Immature natural killer cell (primary cell): ENCODE results near the gene ATR. TPM values are rescaled to one million over a fixed set of nuclear protein-coding genes. Genes with fewer than 3 reads are reported as not detected.

Experiments
- DNase-seq, 3 donors: peaks; one replicate each; pipeline ENCODE4 v3.0.0; 2022; ENCODE audit warnings: mixed read lengths in 1 of 3
- H3K27ac Mint-ChIP-seq, 6 donors: one replicate each; pipeline ENCODE4 v1.8.0; 2020; ENCODE audit warnings: mixed read lengths in 6 of 6, mild to moderate bottlenecking in 5 of 6, inconsistent platforms in 4 of 6, moderate library complexity in 3 of 6
- H3K27me3 Mint-ChIP-seq, 3 donors: one replicate each; pipeline ENCODE4 v1.8.0; 2020 to 2021; ENCODE audit warnings: low read depth in 3 of 3, mild to moderate bottlenecking in 3 of 3, mixed read lengths in 3 of 3, moderate library complexity in 3 of 3, inconsistent platforms in 1 of 3
- H3K36me3 Mint-ChIP-seq, 3 donors: one replicate each; pipeline ENCODE4 v1.8.0; 2020; ENCODE audit warnings: mixed read lengths in 3 of 3, inconsistent platforms in 2 of 3, mild to moderate bottlenecking in 2 of 3
- H3K4me1 Mint-ChIP-seq, 2 donors: one replicate each; pipeline ENCODE4 v1.8.0; 2020; ENCODE audit warnings: inconsistent platforms in 2 of 2, mild to moderate bottlenecking in 2 of 2, mixed read lengths in 2 of 2, moderate library complexity in 1 of 2
- H3K4me3 Mint-ChIP-seq, 5 donors: one replicate each; pipeline ENCODE4 v1.8.0; 2020; ENCODE audit warnings: mild to moderate bottlenecking in 5 of 5, mixed read lengths in 5 of 5, inconsistent platforms in 3 of 5, moderate library complexity in 3 of 5
- H3K9me3 Mint-ChIP-seq, 6 donors: one replicate each; pipeline ENCODE4 v1.8.0; 2020; ENCODE audit warnings: mild to moderate bottlenecking in 6 of 6, mixed read lengths in 6 of 6, inconsistent platforms in 4 of 6, moderate library complexity in 3 of 6
- polyA plus RNA-seq, 3 donors: library from polyadenylated mRNA; unstranded; fragments of 300-500 nt; fragmentation: Illumina TruSeq; gene quantifications; one replicate each; pipeline ENCODE4 v1.2.3, GENCODE V29; 2021

The ATR gene
- polyA plus RNA-seq, 3 donors from 2014 or later = 9.8 to 14.4 (median 10.1) TPM

GRCh38 chr3:142536519-142536918, 42.0 kb downstream of the ATR start:
- DNase-seq = no peak
- no peaks in the 10 kb centered on the region for H3K27me3 Mint-ChIP-seq
- H3K4me1 Mint-ChIP-seq = no peaks in the 10 kb centered on the region
- no peak overlapping the region for H3K4me3 Mint-ChIP-seq
- H3K36me3 Mint-ChIP-seq = peaks cover 35 to 54% (median 39%) of the 10 kb centered on the region in 3 donors
- peaks cover 0 to 2% (median 0%) of the 10 kb centered on the region in 6 donors for H3K9me3 Mint-ChIP-seq
- H3K27ac Mint-ChIP-seq = no peak overlapping the region

- Mint-ChIP-seq H3K27me3 (peaks cover 0 to 1% (median 0%) of the 10 kb centered on the region in 3 donors), H3K4me3 (no peak overlapping the region), H3K36me3 (peaks cover 40 to 52% (median 40%) of the 10 kb centered on the region in 3 donors), H3K27ac (no peak overlapping the region), H3K9me3 (peaks cover 0 to 2% (median 0%) of the 10 kb centered on the region in 6 donors), H3K4me1 (peaks cover 0 to 10% of the 10 kb centered on the region in 2 donors)
- no peak for DNase-seq
Observed at GRCh38 chr3:142534543-142534942, 44.0 kb downstream of the ATR start.

GRCh38 chr3:142530296-142530695, 48.2 kb downstream of the ATR start:
- H3K4me3 Mint-ChIP-seq = no peak overlapping the region
- peak overlapping the region in 1 of 6 donors; percentile 45 for H3K27ac Mint-ChIP-seq
- DNase-seq = no peak
- H3K9me3 Mint-ChIP-seq = peaks cover 0 to 2% (median 0%) of the 10 kb centered on the region in 6 donors
- peaks cover 31 to 43% (median 36%) of the 10 kb centered on the region in 3 donors for H3K36me3 Mint-ChIP-seq
- peaks cover 0 to 1% (median 0%) of the 10 kb centered on the region in 3 donors for H3K27me3 Mint-ChIP-seq
- peaks cover 0 to 10% of the 10 kb centered on the region in 2 donors for H3K4me1 Mint-ChIP-seq

- H3K4me3 Mint-ChIP-seq = no peak overlapping the region
- DNase-seq = no peak
- no peaks in the 10 kb centered on the region for H3K4me1 Mint-ChIP-seq
- peaks cover 14 to 31% (median 18%) of the 10 kb centered on the region in 3 donors for H3K36me3 Mint-ChIP-seq
- H3K27ac Mint-ChIP-seq = peak overlapping the region in 2 of 6 donors; percentile 29 to 46
- no peaks in the 10 kb centered on the region for H3K27me3 Mint-ChIP-seq
- H3K9me3 Mint-ChIP-seq = no peaks in the 10 kb centered on the region
Observed at GRCh38 chr3:142523921-142524566, 54.5 kb downstream of the ATR start.

GRCh38 chr3:142509079-142509478, 69.5 kb downstream of the ATR start:
- H3K27ac Mint-ChIP-seq = peak overlapping the region; percentile 86 to 97 (median 93)
- DNase-seq = no peak
- peaks cover 0 to 6% (median 5%) of the 10 kb centered on the region in 3 donors for H3K27me3 Mint-ChIP-seq
- H3K4me1 Mint-ChIP-seq = peaks cover 7 to 9% of the 10 kb centered on the region in 2 donors
- peak overlapping the region; percentile 88 to 95 (median 89) for H3K4me3 Mint-ChIP-seq
- peaks cover 10 to 21% (median 16%) of the 10 kb centered on the region in 3 donors for H3K36me3 Mint-ChIP-seq
- no peaks in the 10 kb centered on the region for H3K9me3 Mint-ChIP-seq

GRCh38 chr3:142507241-142507640, 71.3 kb downstream of the ATR start:
- Mint-ChIP-seq H3K27me3 (peaks cover 0 to 6% (median 5%) of the 10 kb centered on the region in 3 donors), H3K4me1 (peaks cover 7 to 9% of the 10 kb centered on the region in 2 donors)

GRCh38 chr3:142502187-142502985, 76.1 kb downstream of the ATR start:
- Mint-ChIP-seq H3K27me3 (no peaks in the 10 kb centered on the region), H3K4me1 (peaks cover 0 to 1% of the 10 kb centered on the region in 2 donors), H3K36me3 (peaks cover 28 to 50% (median 41%) of the 10 kb centered on the region in 3 donors), H3K27ac (no peak overlapping the region), H3K4me3 (no peak overlapping the region), H3K9me3 (no peaks in the 10 kb centered on the region)
- no peak for DNase-seq

More at GRCh38 chr3:142507241-142507640, 71.3 kb downstream of the ATR start:
- DNase-seq = no peak
- Mint-ChIP-seq H3K4me3 (peak overlapping the region in 1 of 5 donors; percentile 1), H3K36me3 (peaks cover 15 to 30% (median 16%) of the 10 kb centered on the region in 3 donors), H3K9me3 (no peaks in the 10 kb centered on the region), H3K27ac (peak overlapping the region; percentile 15 to 73 (median 47))

- no peaks in the 10 kb centered on the region for H3K27me3 Mint-ChIP-seq
- no peaks in the 10 kb centered on the region for H3K4me1 Mint-ChIP-seq
- H3K27ac Mint-ChIP-seq = no peak overlapping the region
- no peak overlapping the region for H3K4me3 Mint-ChIP-seq
- no peak for DNase-seq
- no peaks in the 10 kb centered on the region for H3K9me3 Mint-ChIP-seq
- peaks cover 28 to 55% (median 39%) of the 10 kb centered on the region in 3 donors for H3K36me3 Mint-ChIP-seq
Observed at GRCh38 chr3:142501004-142501926, 77.3 kb downstream of the ATR start.

GRCh38 chr3:142500211-142500610, 78.3 kb downstream of the ATR start:
- Mint-ChIP-seq H3K4me3 (no peak overlapping the region), H3K27ac (no peak overlapping the region), H3K36me3 (peaks cover 21 to 57% (median 45%) of the 10 kb centered on the region in 3 donors), H3K4me1 (no peaks in the 10 kb centered on the region), H3K27me3 (no peaks in the 10 kb centered on the region), H3K9me3 (no peaks in the 10 kb centered on the region)
- DNase-seq = no peak

- Mint-ChIP-seq H3K27me3 (peaks cover 0 to 2% (median 0%) of the 10 kb centered on the region in 3 donors), H3K4me3 (no peak overlapping the region), H3K36me3 (peaks cover 28 to 67% (median 54%) of the 10 kb centered on the region in 3 donors), H3K4me1 (no peaks in the 10 kb centered on the region), H3K9me3 (no peaks in the 10 kb centered on the region), H3K27ac (no peak overlapping the region)
- no peak for DNase-seq
Observed at GRCh38 chr3:142498397-142499180, 79.9 kb downstream of the ATR start.

- no peak overlapping the region for H3K27ac Mint-ChIP-seq
- no peaks in the 10 kb centered on the region for H3K9me3 Mint-ChIP-seq
- no peak overlapping the region for H3K4me3 Mint-ChIP-seq
- no peaks in the 10 kb centered on the region for H3K4me1 Mint-ChIP-seq
- DNase-seq = no peak
- H3K27me3 Mint-ChIP-seq = peaks cover 0 to 2% (median 0%) of the 10 kb centered on the region in 3 donors
- H3K36me3 Mint-ChIP-seq = peaks cover 31 to 68% (median 54%) of the 10 kb centered on the region in 3 donors
Observed at GRCh38 chr3:142497729-142498128, 80.8 kb downstream of the ATR start.

GRCh38 chr3:142495103-142495502, 83.4 kb downstream of the ATR start:
- H3K9me3 Mint-ChIP-seq = no peaks in the 10 kb centered on the region
- peaks cover 32 to 68% (median 42%) of the 10 kb centered on the region in 3 donors for H3K36me3 Mint-ChIP-seq
- no peak overlapping the region for H3K4me3 Mint-ChIP-seq
- H3K27me3 Mint-ChIP-seq = peaks cover 0 to 2% (median 0%) of the 10 kb centered on the region in 3 donors
- no peaks in the 10 kb centered on the region for H3K4me1 Mint-ChIP-seq
- DNase-seq = no peak
- no peak overlapping the region for H3K27ac Mint-ChIP-seq
